Measurements from ENCODE around the gene RAD51B.
"Not testable (repeated sequence)": the region's sequence is repeated elsewhere in the genome, so short reads cannot be mapped to it uniquely, and the experiment has no call there.

The RAD51B gene

GRCh38 chr14:68414121-68414520, 594.5 kb downstream of the RAD51B start:
- DNase-seq (ENCODE audit: low read depth): no peak

- DNase-seq (ENCODE audit: low read depth): no peak
Measured at GRCh38 chr14:68416171-68416570, 596.6 kb downstream of the RAD51B start.

GRCh38 chr14:68417009-68417650, 597.6 kb downstream of the RAD51B start:
- no peak for DNase-seq (ENCODE audit: low read depth)

GRCh38 chr14:68418174-68419118, 598.9 kb downstream of the RAD51B start:
- DNase-seq (ENCODE audit: low read depth): no peak

GRCh38 chr14:68420350-68420749, 600.8 kb downstream of the RAD51B start:
- DNase-seq (ENCODE audit: low read depth): no peak

- no peak for DNase-seq (ENCODE audit: low read depth)
Measured at GRCh38 chr14:68421116-68421515, 601.5 kb downstream of the RAD51B start.

- no peak for DNase-seq (ENCODE audit: low read depth)
Measured at GRCh38 chr14:68423686-68424085, 604.1 kb downstream of the RAD51B start.

GRCh38 chr14:68424443-68425172, 605.0 kb downstream of the RAD51B start:
- no peak for DNase-seq (ENCODE audit: low read depth)

GRCh38 chr14:68426661-68427549, 607.3 kb downstream of the RAD51B start:
- no peak for DNase-seq (ENCODE audit: low read depth)

GRCh38 chr14:68427550-68427890, 607.9 kb downstream of the RAD51B start:
- DNase-seq (ENCODE audit: low read depth): no peak

- not testable (repeated sequence) for DNase-seq (ENCODE audit: low read depth)
Measured at GRCh38 chr14:68428900-68429299, 609.3 kb downstream of the RAD51B start.

- not testable (repeated sequence) for DNase-seq (ENCODE audit: low read depth)
Measured at GRCh38 chr14:68434173-68434572, 614.6 kb downstream of the RAD51B start.

- not testable (repeated sequence) for DNase-seq (ENCODE audit: low read depth)
Measured at GRCh38 chr14:68435631-68436030, 616.1 kb downstream of the RAD51B start.

- DNase-seq (ENCODE audit: low read depth): no peak
Measured at GRCh38 chr14:68439676-68440075, 620.1 kb downstream of the RAD51B start.

GRCh38 chr14:68440820-68441219, 621.2 kb downstream of the RAD51B start:
- no peak for DNase-seq (ENCODE audit: low read depth)

GRCh38 chr14:68441542-68441941, 622.0 kb downstream of the RAD51B start:
- DNase-seq (ENCODE audit: low read depth): no peak

- no peak for DNase-seq (ENCODE audit: low read depth)
Measured at GRCh38 chr14:68442828-68443629, 623.5 kb downstream of the RAD51B start.

- DNase-seq (ENCODE audit: low read depth): no peak
Measured at GRCh38 chr14:68444449-68445168, 625.0 kb downstream of the RAD51B start.

GRCh38 chr14:68446243-68447040, 626.9 kb downstream of the RAD51B start:
- DNase-seq (ENCODE audit: low read depth): no peak

Measured in stimulated activated CD4-positive, alpha-beta T cell treated with anti-CD3 and anti-CD28 coated beads, Interleukin-2, amount 100 ng/mL, for 4 hours (primary cell).